HepG2 (cell line): ENCODE data around the gene UTP4. TPM values are rescaled to one million over a fixed set of nuclear protein-coding genes. Genes with fewer than 3 reads are reported as not detected.

Experiments
- ATAC-seq: fragments of 200-7000 bp; cut with Tn5 transposase; 3 replicates; pipeline ENCODE4 v1.9.1; 2020; ENCODE audit warnings: mild to moderate bottlenecking, moderate library complexity
- BruUV-seq: library from RNA; stranded (reverse); fragments of 400-500 nt; replicated peaks from 2 replicates; lab custom pipeline; 2021; lab: Mats Ljungman, UMichigan
- CTCF ChIA-PET: fragments of 300-600 bp; formaldehyde crosslinking; extraction: SDS; loops from one replicate; lab custom pipeline; 2021; ENCODE audit warnings: low total read pairs, inconsistent platforms, low intra/inter-chr PET ratio; lab: Yijun Ruan, JAX
- POLR2A ChIA-PET: fragments of 350-600 bp; sonication (Branson Sonifier 250); formaldehyde crosslinking; loops from one replicate; lab custom pipeline; 2020; ENCODE audit warnings: antibody characterized with exemption, inconsistent platforms; lab: Yijun Ruan, JAX
- DNase-seq: peaks from one replicate; pipeline ENCODE4 v3.0.0-alpha.2; 2015; ENCODE audit warnings: low spot score
- FAIRE-seq: peaks from 3 replicates; lab custom pipeline; 2011; peaks lifted over from hg19 to GRCh38; lab: Jason Lieb, UNC
- H2AFZ ChIP-seq: one replicate; pipeline ENCODE4 v1.6.1; 2011; ENCODE audit warnings: low read length, inconsistent platforms
- H3K27ac ChIP-seq: fragments of 300-600 bp; 3 replicates; pipeline ENCODE4 v1.8.0; 2011; ENCODE audit warnings: mixed run types, mild to moderate bottlenecking, mixed read lengths, low read length, inconsistent platforms; ENCODE audit not compliant: insufficient read depth; ENCODE audit errors: extremely low read length
- H3K27me3 ChIP-seq, 2 experiments: fragments of 200-600 bp in 1 of 2; 2 replicates in 1 of 2; 3 replicates in 1 of 2; pipeline versions ENCODE4 v1.6.0 to v1.8.0; 2011; ENCODE audit warnings: low read length in 2 of 2, mild to moderate bottlenecking in 2 of 2, moderate library complexity in 2 of 2, inconsistent platforms in 1 of 2; ENCODE audit not compliant: insufficient read depth in 2 of 2, control insufficient read depth in 1 of 2
- H3K36me3 ChIP-seq, 2 experiments: fragments of 200-600 bp in 1 of 2; replicated peaks in 1 of 2; 2 replicates in 1 of 2; 3 replicates in 1 of 2; pipeline versions ENCODE4 v1.5.1 to v1.8.0; 2011; ENCODE audit warnings: low read length in 2 of 2, inconsistent platforms in 1 of 2; ENCODE audit not compliant: insufficient read depth in 2 of 2, control insufficient read depth in 1 of 2
- H3K4me1 ChIP-seq: 2 replicates; pipeline ENCODE4 v1.5.1; 2012; ENCODE audit warnings: low read length, inconsistent platforms; ENCODE audit not compliant: insufficient read depth
- H3K4me2 ChIP-seq: 2 replicates; pipeline ENCODE4 v1.6.0; 2011; ENCODE audit warnings: low read depth, low read length, inconsistent platforms
- H3K4me3 ChIP-seq, 3 experiments: fragments of 200-600 bp in 1 of 3; sonication (generic), shearing (Covaris generic) in 1 of 3; replicated peaks in 1 of 3; 2 replicates each; pipeline ENCODE4 v1.5.1; 2011 to 2016; ENCODE audit warnings: low read length in 3 of 3, inconsistent platforms in 2 of 3, low read depth in 2 of 3, mild to moderate bottlenecking in 2 of 3, control low read depth in 1 of 3, mixed read lengths in 1 of 3; ENCODE audit not compliant: insufficient read depth in 1 of 3
- H3K79me2 ChIP-seq: one replicate; pipeline ENCODE4 v1.6.1; 2011; ENCODE audit warnings: low read length, inconsistent platforms; ENCODE audit not compliant: insufficient read depth
- H3K9ac ChIP-seq: 2 replicates; pipeline ENCODE4 v1.6.0; 2011; ENCODE audit warnings: mild to moderate bottlenecking, low read depth, low read length, inconsistent platforms; ENCODE audit not compliant: insufficient read depth
- H3K9me3 ChIP-seq: 2 replicates; pipeline ENCODE4 v1.5.1; 2012; ENCODE audit warnings: mild to moderate bottlenecking, low read length
- H4K20me1 ChIP-seq: 2 replicates; pipeline ENCODE4 v1.6.0; 2011; ENCODE audit warnings: inconsistent platforms, mild to moderate bottlenecking, low read length, moderate library complexity; ENCODE audit not compliant: insufficient read depth
- SP140L ChIP-seq: sonication (generic); formaldehyde crosslinking; IDR thresholded peaks from 2 replicates; pipeline ENCODE4 v1.4.0; 2020; ENCODE audit warnings: missing genetic modification reagents, borderline replicate concordance
- SP5 ChIP-seq: IDR thresholded peaks from 2 replicates; pipeline ENCODE4 v1.6.1; 2016; ENCODE audit warnings: low read depth, borderline replicate concordance
- ZNF24 ChIP-seq: fragments of 450-650 bp; IDR thresholded peaks from 2 replicates; pipeline ENCODE4 v1.6.1; 2017; ENCODE audit warnings: antibody characterized with exemption, mild to moderate bottlenecking
- ZNF274 ChIP-seq: sonication (generic); formaldehyde crosslinking; IDR thresholded peaks from 2 replicates; pipeline ENCODE4 v1.5.1; 2020; ENCODE audit warnings: mild to moderate bottlenecking, missing genetic modification reagents
- WGBS: methylation state at CpG from one replicate; pipeline ENCODE4 v1.1.6; 2017; ENCODE audit warnings: low lambda C conversion rate; 5-methylcytosine and 5-hydroxymethylcytosine counted together
- in situ Hi-C: cut with HindIII; loops from 2 replicates; pipeline ENCODE4 v1.10.0; 2017; ENCODE audit warnings: low pct_unique_long_range_greater_than_20kb; ENCODE audit not compliant: extremely low pct_ligation_motif_present
- intact Hi-C: fragments of 100-400 bp; cut with micrococcal nuclease; formaldehyde crosslinking; loops from one replicate; pipeline ENCODE4 v1.10.0; 2022; ENCODE audit not compliant: unreplicated experiment
- polyA plus RNA-seq, 8 experiments: library from polyadenylated mRNA; depleted of rRNA in 3 of 8; stranded (reverse) in 7 of 8; unstranded in 1 of 8; fragments of >200 nt; fragmentation: Illumina TruSeq in 4 of 8; extraction: Trizol in 4 of 8; gene quantifications; 2 replicates each; pipeline versions ENCODE4 v1.2.1 to v1.2.3, GENCODE V29; 2011 to 2016; ENCODE audit warnings: low read depth in 4 of 8, missing spikeins in 1 of 8, mixed read lengths in 1 of 8; ENCODE audit not compliant: insufficient read depth in 1 of 8
- total RNA-seq, 5 experiments: library from RNA; depleted of rRNA; stranded (reverse); fragments of >200 nt; fragmentation: Illumina TruSeq; extraction: Trizol; gene quantifications; 2 replicates each; pipeline ENCODE4 v1.2.3, GENCODE V29; 2016; ENCODE audit warnings: low read depth in 1 of 5
- TF ChIP-seq, protein P1 (sequence below): sonication (generic); formaldehyde crosslinking; IDR thresholded peaks from 2 replicates; pipeline ENCODE4 v1.4.0; 2020; ENCODE audit warnings: missing genetic modification reagents, low read depth, mild to moderate bottlenecking, borderline replicate concordance
- TF ChIP-seq, protein P2 (sequence below): sonication (generic); formaldehyde crosslinking; IDR thresholded peaks from 2 replicates; pipeline ENCODE4 v1.8.1; 2023; ENCODE audit warnings: mild to moderate bottlenecking, moderate library complexity, missing genetic modification reagents
- TF ChIP-seq, protein P3 (sequence below): sonication (generic); formaldehyde crosslinking; IDR thresholded peaks from 2 replicates; pipeline ENCODE4 v1.8.1; 2023; ENCODE audit warnings: mild to moderate bottlenecking, missing genetic modification reagents
- TF ChIP-seq, protein P4 (sequence below): sonication (generic); formaldehyde crosslinking; IDR thresholded peaks from 2 replicates; pipeline ENCODE4 v1.4.0; 2020; ENCODE audit warnings: missing genetic modification reagents, borderline replicate concordance
- TF ChIP-seq, protein P5 (sequence below): sonication (generic); formaldehyde crosslinking; IDR thresholded peaks from 2 replicates; pipeline ENCODE4 v1.4.0; 2020; ENCODE audit warnings: missing genetic modification reagents

The UTP4 gene
- total and polyA plus RNA-seq, 2 of the 13 experiments (the other 11 are each of a cell fraction or from before 2014, with no cell fraction given): 30.0 to 85.8 TPM

DNA sequence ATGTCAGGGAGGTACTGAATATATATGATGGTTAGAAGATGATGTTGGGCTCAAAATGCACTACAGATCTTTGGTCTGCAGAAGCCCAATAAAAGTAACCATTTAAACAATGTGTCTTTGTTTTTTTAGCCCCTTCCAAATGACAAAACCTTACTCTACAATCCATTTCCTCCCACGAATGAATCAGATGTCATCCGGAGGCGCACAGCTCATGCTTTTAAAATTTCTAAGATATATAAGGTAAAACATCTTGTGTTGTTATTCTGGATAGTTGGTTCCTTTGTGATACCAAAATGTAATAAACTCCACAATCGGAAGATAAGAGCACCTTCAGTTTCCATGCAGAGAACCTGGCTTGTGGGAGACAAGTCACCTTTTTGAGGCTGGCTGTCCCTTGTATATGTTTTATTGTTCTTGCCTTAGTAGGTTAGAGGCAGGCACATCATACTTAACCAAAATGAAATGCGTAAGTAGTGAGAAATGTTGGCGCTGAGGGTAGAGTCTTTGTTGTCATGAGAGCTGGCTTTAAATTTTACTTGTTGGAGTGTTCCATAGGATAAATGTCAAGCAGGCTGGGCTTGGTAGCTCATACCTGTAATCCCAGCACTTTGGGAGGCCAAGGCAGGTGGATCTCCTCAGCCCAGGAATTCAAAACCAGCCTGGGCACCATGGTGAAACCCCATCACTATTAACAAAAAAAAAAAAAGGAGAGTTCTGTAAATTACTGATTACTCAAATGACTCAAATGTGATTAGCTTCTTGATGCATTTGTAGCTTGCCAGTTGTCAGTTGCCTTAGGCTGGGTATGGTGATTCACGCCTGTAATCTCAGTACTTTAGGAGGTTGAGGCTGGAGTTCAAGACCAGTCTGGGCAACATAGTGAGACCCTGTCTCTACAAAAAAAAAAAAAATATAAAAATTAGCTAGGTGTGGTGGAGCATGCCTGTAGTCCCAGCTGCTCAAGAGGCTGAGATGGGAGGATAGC is 34.8 kb downstream of the UTP4 start:
- H3K9ac ChIP-seq: no peak overlapping the region
- in situ Hi-C loops: no loop called here
- no peak overlapping the region for H3K4me3 ChIP-seq
- H3K9me3 ChIP-seq: no peaks in the 10 kb centered on the region
- no peaks in the 10 kb centered on the region for H3K27me3 ChIP-seq
- H3K4me1 ChIP-seq: no peaks in the 10 kb centered on the region
- WGBS: 99% methylated on average over 7 of the region's 7 CpGs
- BruUV-seq: no TSS peak
- FAIRE-seq: no peak
- ChIA-PET POLR2A (interaction anchor here (1.5 to 2.9 kb wide), 2 partner anchors 19 to 54 kb away, joined by 3 to 10 read pairs; partner anchors contain the start of gene SNTB2), CTCF (no interaction called here)
- no peak for DNase-seq
- peaks cover 30 to 73% of the 10 kb centered on the region in 2 experiments for H3K36me3 ChIP-seq
- no peak for ATAC-seq
- H3K27ac ChIP-seq: no peak overlapping the region
- H2AFZ ChIP-seq: no peak overlapping the region
- H3K4me2 ChIP-seq: no peak overlapping the region
- no peaks in the 10 kb centered on the region for H3K79me2 ChIP-seq
- intact Hi-C loops: no loop called here
- no peaks in the 10 kb centered on the region for H4K20me1 ChIP-seq
- TF ChIP-seq, protein P1, sequence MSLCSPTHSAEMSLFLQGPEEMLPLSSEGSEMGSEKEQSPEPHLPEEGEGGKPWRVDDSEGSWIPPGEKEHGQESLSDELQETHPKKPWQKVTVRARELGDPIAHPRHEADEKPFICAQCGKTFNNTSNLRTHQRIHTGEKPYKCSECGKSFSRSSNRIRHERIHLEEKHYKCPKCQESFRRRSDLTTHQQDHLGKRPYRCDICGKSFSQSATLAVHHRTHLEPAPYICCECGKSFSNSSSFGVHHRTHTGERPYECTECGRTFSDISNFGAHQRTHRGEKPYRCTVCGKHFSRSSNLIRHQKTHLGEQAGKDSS (CRISPR knock-in tag): no peak
- TF ChIP-seq SP140L (no peak), ZNF24 (no peak), SP5 (CRISPR knock-in tag) (no peak), ZNF274 (no peak)
- TF ChIP-seq, protein P2, sequence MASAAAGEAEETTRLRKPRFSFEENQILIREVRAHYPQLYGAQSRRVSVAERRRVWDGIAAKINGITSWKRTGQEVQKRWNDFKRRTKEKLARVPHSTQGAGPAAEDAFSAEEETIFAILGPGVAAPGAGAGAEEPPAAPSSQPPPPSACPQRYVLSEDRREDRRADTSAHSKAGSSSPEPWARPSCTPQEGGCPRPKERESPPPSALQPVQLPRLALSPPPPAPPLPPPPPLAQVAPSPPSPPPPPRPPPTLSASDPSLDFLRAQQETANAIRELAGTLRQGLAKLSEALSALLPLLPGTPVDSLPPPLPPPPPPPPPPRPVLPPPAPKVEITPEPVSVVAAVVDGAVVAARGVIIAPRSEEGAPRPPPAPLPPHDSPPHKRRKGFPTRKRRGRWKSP (CRISPR knock-in tag): no peak
- TF ChIP-seq, protein P3, sequence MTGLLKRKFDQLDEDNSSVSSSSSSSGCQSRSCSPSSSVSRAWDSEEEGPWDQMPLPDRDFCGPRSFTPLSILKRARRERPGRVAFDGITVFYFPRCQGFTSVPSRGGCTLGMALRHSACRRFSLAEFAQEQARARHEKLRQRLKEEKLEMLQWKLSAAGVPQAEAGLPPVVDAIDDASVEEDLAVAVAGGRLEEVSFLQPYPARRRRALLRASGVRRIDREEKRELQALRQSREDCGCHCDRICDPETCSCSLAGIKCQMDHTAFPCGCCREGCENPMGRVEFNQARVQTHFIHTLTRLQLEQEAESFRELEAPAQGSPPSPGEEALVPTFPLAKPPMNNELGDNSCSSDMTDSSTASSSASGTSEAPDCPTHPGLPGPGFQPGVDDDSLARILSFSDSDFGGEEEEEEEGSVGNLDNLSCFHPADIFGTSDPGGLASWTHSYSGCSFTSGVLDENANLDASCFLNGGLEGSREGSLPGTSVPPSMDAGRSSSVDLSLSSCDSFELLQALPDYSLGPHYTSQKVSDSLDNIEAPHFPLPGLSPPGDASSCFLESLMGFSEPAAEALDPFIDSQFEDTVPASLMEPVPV (CRISPR knock-in tag): no peak
- TF ChIP-seq, protein P4, sequence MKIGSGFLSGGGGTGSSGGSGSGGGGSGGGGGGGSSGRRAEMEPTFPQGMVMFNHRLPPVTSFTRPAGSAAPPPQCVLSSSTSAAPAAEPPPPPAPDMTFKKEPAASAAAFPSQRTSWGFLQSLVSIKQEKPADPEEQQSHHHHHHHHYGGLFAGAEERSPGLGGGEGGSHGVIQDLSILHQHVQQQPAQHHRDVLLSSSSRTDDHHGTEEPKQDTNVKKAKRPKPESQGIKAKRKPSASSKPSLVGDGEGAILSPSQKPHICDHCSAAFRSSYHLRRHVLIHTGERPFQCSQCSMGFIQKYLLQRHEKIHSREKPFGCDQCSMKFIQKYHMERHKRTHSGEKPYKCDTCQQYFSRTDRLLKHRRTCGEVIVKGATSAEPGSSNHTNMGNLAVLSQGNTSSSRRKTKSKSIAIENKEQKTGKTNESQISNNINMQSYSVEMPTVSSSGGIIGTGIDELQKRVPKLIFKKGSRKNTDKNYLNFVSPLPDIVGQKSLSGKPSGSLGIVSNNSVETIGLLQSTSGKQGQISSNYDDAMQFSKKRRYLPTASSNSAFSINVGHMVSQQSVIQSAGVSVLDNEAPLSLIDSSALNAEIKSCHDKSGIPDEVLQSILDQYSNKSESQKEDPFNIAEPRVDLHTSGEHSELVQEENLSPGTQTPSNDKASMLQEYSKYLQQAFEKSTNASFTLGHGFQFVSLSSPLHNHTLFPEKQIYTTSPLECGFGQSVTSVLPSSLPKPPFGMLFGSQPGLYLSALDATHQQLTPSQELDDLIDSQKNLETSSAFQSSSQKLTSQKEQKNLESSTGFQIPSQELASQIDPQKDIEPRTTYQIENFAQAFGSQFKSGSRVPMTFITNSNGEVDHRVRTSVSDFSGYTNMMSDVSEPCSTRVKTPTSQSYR (CRISPR knock-in tag): no peak
- TF ChIP-seq, protein P5, sequence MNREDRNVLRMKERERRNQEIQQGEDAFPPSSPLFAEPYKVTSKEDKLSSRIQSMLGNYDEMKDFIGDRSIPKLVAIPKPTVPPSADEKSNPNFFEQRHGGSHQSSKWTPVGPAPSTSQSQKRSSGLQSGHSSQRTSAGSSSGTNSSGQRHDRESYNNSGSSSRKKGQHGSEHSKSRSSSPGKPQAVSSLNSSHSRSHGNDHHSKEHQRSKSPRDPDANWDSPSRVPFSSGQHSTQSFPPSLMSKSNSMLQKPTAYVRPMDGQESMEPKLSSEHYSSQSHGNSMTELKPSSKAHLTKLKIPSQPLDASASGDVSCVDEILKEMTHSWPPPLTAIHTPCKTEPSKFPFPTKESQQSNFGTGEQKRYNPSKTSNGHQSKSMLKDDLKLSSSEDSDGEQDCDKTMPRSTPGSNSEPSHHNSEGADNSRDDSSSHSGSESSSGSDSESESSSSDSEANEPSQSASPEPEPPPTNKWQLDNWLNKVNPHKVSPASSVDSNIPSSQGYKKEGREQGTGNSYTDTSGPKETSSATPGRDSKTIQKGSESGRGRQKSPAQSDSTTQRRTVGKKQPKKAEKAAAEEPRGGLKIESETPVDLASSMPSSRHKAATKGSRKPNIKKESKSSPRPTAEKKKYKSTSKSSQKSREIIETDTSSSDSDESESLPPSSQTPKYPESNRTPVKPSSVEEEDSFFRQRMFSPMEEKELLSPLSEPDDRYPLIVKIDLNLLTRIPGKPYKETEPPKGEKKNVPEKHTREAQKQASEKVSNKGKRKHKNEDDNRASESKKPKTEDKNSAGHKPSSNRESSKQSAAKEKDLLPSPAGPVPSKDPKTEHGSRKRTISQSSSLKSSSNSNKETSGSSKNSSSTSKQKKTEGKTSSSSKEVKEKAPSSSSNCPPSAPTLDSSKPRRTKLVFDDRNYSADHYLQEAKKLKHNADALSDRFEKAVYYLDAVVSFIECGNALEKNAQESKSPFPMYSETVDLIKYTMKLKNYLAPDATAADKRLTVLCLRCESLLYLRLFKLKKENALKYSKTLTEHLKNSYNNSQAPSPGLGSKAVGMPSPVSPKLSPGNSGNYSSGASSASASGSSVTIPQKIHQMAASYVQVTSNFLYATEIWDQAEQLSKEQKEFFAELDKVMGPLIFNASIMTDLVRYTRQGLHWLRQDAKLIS (CRISPR knock-in tag): no peak
